ENCODE results near the gene KAT6B.

Gene KAT6B

DNA sequence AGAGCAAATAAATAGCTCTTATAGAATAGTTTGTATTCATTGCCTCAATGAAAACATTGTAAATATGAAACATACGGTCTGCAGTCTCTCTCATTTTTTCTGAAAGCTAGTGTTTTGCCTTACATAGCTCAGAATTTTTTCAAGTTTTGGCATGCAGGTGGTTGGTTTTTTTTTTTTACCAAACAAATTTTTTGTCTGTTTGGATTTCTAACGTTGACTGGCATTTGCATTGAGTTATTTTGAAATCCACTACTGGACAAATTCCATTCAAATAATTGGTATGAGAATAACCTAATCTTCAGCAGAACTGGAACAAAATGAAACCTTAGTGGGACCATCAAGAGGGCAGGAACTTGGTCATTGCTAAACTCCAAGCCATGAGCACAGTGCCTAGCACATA, 177.5 kb downstream of the KAT6B start:
- DNase-seq (ENCODE audit: low read depth) = no peak
- no peak overlapping the region for H3K4me3 ChIP-seq (ENCODE audit: control insufficient read depth, low read depth, low read length)
- TF ChIP-seq, protein P1, sequence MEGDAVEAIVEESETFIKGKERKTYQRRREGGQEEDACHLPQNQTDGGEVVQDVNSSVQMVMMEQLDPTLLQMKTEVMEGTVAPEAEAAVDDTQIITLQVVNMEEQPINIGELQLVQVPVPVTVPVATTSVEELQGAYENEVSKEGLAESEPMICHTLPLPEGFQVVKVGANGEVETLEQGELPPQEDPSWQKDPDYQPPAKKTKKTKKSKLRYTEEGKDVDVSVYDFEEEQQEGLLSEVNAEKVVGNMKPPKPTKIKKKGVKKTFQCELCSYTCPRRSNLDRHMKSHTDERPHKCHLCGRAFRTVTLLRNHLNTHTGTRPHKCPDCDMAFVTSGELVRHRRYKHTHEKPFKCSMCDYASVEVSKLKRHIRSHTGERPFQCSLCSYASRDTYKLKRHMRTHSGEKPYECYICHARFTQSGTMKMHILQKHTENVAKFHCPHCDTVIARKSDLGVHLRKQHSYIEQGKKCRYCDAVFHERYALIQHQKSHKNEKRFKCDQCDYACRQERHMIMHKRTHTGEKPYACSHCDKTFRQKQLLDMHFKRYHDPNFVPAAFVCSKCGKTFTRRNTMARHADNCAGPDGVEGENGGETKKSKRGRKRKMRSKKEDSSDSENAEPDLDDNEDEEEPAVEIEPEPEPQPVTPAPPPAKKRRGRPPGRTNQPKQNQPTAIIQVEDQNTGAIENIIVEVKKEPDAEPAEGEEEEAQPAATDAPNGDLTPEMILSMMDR (IDR thresholded peaks at IDR 0.05; ENCODE audit: control insufficient read depth, insufficient read depth, low read depth, low read length, missing control alignments) = no peak

DNA sequence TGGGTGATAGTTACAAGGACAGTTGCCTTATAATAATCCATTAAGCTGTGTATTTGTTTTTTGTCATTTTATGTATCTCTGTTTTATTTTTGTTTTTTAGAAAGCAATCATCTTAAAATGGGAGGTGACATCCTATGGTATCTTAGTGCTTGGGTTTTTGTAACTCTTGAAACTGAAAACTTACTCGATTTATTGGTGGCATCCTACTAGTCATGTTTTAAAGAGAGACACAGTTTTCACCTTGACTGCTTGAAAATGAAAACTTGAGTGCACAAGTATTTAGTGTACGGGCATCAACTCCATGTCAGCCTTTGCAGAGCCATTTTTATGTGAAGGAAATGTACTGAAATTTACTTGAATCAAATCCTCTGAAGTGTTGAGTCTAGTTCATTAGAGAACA, 181.2 kb downstream of the KAT6B start:
- H3K4me3 ChIP-seq (ENCODE audit: control insufficient read depth, low read depth, low read length) = no peak overlapping the region
- no peak for DNase-seq (ENCODE audit: low read depth)

DNA sequence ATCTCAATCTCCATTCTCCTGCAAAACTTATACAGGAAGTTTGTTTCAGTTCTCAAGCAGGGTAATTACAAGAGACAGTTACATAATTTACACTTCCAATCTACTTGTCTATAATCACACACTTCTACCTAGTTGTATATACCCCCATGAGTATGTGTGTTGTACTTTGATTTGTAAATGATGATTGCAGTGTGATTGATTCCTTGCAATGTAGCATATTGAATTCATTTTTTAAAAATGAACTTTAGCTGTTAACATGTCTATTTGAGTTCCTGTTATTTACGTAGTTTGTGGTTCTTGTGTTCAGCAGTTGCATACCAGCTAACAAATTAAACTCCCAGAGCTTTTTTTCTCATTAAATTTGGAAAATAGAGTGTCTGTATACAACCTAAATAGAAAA, 182.6 kb downstream of the KAT6B start:
- TF ChIP-seq, protein P1 (IDR thresholded peaks at IDR 0.05; ENCODE audit: control insufficient read depth, insufficient read depth, low read depth, low read length, missing control alignments) = no peak
- H3K4me3 ChIP-seq (ENCODE audit: control insufficient read depth, low read depth, low read length) = no peak overlapping the region
- DNase-seq (ENCODE audit: low read depth) = no peak

More for the DNA sequence above, 181.2 kb downstream of the KAT6B start:
- TF ChIP-seq, protein P1 (IDR thresholded peaks at IDR 0.05; ENCODE audit: control insufficient read depth, insufficient read depth, low read depth, low read length, missing control alignments) = no peak

DNA sequence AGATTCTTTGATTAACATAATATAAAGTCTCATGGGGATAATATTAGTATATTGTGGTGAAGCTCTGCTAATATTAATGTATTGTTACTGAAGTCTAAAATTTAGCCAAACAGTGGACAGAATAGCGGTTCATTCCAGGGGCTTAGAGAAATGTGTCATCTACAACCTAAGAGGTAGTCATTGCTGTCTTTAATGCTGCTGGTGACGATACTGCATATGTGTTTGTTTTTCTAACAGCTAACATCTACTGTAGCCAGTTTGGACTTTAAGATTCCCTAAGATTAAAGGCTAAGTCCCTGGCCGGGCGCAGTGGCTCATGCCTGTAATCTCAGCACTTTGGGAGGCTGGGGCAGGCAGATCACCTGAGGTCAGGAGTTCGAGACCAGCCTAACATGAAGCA, 183.0 kb downstream of the KAT6B start:
- TF ChIP-seq, protein P1 (IDR thresholded peaks at IDR 0.05; ENCODE audit: control insufficient read depth, insufficient read depth, low read depth, low read length, missing control alignments) = no peak
- DNase-seq (ENCODE audit: low read depth) = no peak
- H3K4me3 ChIP-seq (ENCODE audit: control insufficient read depth, low read depth, low read length) = no peak overlapping the region

DNA sequence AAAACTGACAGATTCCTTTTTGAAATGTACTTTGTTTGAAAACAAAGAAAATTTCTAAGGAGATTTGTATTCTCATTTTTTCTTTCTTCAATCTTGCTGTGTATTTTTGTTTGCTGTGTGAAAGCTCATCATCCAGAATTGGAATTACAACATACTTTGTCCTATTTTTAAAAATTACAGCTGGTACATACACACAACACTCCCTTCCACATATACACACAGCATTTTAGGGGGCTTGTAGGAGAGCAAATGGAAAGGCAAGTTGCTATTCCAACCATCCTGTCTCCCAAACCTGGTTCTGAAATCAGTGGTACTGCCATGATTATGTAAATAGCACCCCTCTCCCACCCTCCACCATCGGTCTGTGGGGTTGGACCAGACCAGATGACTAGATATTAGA, 184.0 kb downstream of the KAT6B start:
- no peak overlapping the region for H3K4me3 ChIP-seq (ENCODE audit: control insufficient read depth, low read depth, low read length)
- DNase-seq (ENCODE audit: low read depth) = no peak
- TF ChIP-seq, protein P1 (IDR thresholded peaks at IDR 0.05; ENCODE audit: control insufficient read depth, insufficient read depth, low read depth, low read length, missing control alignments) = no peak

DNA sequence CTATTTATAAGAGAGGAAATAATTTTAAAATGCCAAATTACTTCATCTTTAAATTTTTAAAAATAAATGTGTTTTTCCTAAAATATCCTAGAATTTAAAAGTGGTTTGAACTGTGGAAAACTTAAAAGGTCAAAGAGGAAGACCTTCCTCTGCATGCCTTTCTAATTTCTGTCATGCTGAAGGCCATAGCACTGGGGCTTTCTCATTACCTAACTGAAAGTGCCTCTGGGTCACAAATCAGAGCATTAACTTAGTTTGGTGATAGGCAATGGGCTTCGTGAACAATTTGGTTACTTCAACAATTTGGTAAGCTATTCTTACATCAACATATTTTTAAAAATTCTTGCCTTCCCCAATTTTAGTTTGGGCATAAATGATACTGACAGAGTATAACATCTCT, 184.8 kb downstream of the KAT6B start:
- TF ChIP-seq, protein P1 (IDR thresholded peaks at IDR 0.05; ENCODE audit: control insufficient read depth, insufficient read depth, low read depth, low read length, missing control alignments) = no peak
- DNase-seq (ENCODE audit: low read depth) = no peak

DNA sequence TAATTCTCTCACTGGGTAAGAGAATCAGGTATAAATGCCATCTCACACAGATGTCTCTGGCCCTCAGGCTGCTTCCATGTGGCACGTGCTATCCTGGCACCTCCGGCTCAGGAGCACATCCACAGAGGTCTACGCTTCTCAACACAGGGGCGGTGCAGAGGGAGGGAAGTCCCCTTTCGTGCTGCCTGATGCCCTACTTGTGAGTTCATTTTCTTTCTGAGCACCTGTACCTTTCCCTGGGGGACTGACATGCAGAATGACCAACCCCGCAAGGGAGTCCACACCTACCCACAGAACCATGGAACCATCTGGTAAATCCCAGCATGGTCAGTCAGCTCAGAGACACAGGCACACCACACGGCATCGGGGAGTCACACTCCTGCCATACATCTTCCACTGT, 186.1 kb downstream of the KAT6B start:
- no peak for DNase-seq (ENCODE audit: low read depth)
- TF ChIP-seq, protein P1 (IDR thresholded peaks at IDR 0.05; ENCODE audit: control insufficient read depth, insufficient read depth, low read depth, low read length, missing control alignments) = no peak
- H3K4me3 ChIP-seq (ENCODE audit: control insufficient read depth, low read depth, low read length) = no peak overlapping the region

More for the DNA sequence above, 184.8 kb downstream of the KAT6B start:
- no peak overlapping the region for H3K4me3 ChIP-seq (ENCODE audit: control insufficient read depth, low read depth, low read length)
